Upper lobe of right lung (tissue), 1 donor: ENCODE results near the gene UBE2K. TPM values are rescaled to one million over a fixed set of nuclear protein-coding genes. Genes with fewer than 3 reads are reported as not detected.
"Not testable (repeated sequence)": the region's sequence is repeated elsewhere in the genome, so short reads cannot be mapped to it uniquely, and the experiment has no call there.

ENCODE experiments used
- ATAC-seq: fragments of 200-7000 bp; cut with Tn5 transposase; one replicate; pipeline ENCODE4 v1.9.1; 2020; ENCODE audit warnings: mild to moderate bottlenecking, moderate library complexity
- DNase-seq: peaks from one replicate; pipeline ENCODE4 v3.0.0-alpha.2; 2020
- H3K27ac ChIP-seq: fragments of 200-600 bp; one replicate; pipeline ENCODE4 v1.8.0; 2022
- H3K27me3 ChIP-seq: fragments of 200-600 bp; one replicate; pipeline ENCODE4 v1.8.0; 2022; ENCODE audit warnings: mild to moderate bottlenecking
- H3K36me3 ChIP-seq: fragments of 200-600 bp; one replicate; pipeline ENCODE4 v1.8.0; 2022
- H3K4me1 ChIP-seq: fragments of 200-600 bp; one replicate; pipeline ENCODE4 v1.8.0; 2022
- H3K4me3 ChIP-seq: fragments of 200-600 bp; one replicate; pipeline ENCODE4 v1.8.0; 2022; ENCODE audit warnings: mild to moderate bottlenecking
- H3K9me3 ChIP-seq: fragments of 200-600 bp; one replicate; pipeline ENCODE4 v1.8.0; 2022
- intact Hi-C: fragments of 100-400 bp; cut with DNase I; formaldehyde crosslinking; loops from one replicate; pipeline ENCODE4 v1.11.0; 2022
- total RNA-seq: library from RNA; stranded (reverse); fragmentation: NEBNext Ultra II Directional; extraction: Animal tissue kit (Norgen Biotek cat#: 25700); gene quantifications from one replicate; pipeline ENCODE4 v1.2.1, GENCODE V29; 2021
- TF ChIP-seq, protein P1 (sequence below): fragments of 200-600 bp; IDR thresholded peaks from one replicate; pipeline ENCODE4 v1.8.0; 2022; ENCODE audit warnings: antibody characterized with exemption
- donor health status: DM: no; HTN: yes; CAD: no; lungs with severe emphysema.

The UBE2K gene
- total RNA-seq, 1 donor from 2014 or later: 51.4 TPM

DNA sequence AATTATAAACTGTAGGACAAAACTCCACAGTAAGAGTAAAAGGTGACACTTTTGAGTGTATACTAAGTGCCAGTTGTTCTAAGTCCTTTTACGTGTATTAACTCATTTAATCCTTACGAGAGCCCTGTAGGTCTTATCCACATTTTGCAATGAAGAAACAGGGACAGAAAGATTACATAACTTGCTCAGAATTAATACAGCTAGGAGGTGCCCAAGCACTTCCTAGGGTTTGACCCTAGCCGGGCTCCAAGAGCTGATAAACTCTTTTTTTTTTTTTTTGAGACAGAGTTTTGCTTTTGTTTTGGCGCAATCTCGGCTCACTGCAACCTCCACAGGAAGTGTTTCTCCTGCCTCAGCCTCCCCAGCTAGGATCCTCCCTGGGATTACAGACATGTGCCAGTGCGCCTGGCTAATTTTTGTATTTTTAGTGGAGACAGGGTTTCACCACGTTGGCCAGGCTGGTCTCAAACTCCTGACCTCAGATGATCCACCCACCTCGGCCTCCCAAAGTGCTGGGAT is 110.4 kb downstream of the UBE2K start:
- Histone ChIP-seq H3K27me3 (no peaks in the 10 kb centered on the region), H3K36me3 (no peaks in the 10 kb centered on the region), H3K4me1 (no peaks in the 10 kb centered on the region), H3K4me3 (no peak overlapping the region), H3K27ac (no peak overlapping the region), H3K9me3 (no peaks in the 10 kb centered on the region)
- DNase-seq (no peak), ATAC-seq (no peak)
- TF ChIP-seq, protein P1, sequence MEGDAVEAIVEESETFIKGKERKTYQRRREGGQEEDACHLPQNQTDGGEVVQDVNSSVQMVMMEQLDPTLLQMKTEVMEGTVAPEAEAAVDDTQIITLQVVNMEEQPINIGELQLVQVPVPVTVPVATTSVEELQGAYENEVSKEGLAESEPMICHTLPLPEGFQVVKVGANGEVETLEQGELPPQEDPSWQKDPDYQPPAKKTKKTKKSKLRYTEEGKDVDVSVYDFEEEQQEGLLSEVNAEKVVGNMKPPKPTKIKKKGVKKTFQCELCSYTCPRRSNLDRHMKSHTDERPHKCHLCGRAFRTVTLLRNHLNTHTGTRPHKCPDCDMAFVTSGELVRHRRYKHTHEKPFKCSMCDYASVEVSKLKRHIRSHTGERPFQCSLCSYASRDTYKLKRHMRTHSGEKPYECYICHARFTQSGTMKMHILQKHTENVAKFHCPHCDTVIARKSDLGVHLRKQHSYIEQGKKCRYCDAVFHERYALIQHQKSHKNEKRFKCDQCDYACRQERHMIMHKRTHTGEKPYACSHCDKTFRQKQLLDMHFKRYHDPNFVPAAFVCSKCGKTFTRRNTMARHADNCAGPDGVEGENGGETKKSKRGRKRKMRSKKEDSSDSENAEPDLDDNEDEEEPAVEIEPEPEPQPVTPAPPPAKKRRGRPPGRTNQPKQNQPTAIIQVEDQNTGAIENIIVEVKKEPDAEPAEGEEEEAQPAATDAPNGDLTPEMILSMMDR: no peak
- intact Hi-C loops: no loop called here

GRCh38 chr4:39812500-39812899 is 114.6 kb downstream of the UBE2K start:
- Histone ChIP-seq H3K4me3 (no peak overlapping the region), H3K36me3 (no peaks in the 10 kb centered on the region), H3K27ac (no peak overlapping the region), H3K4me1 (no peaks in the 10 kb centered on the region), H3K27me3 (no peaks in the 10 kb centered on the region), H3K9me3 (no peaks in the 10 kb centered on the region)
- intact Hi-C loops: no loop called here
- ATAC-seq (no peak), DNase-seq (peak; percentile 37)
- TF ChIP-seq, protein P1: no peak

DNA sequence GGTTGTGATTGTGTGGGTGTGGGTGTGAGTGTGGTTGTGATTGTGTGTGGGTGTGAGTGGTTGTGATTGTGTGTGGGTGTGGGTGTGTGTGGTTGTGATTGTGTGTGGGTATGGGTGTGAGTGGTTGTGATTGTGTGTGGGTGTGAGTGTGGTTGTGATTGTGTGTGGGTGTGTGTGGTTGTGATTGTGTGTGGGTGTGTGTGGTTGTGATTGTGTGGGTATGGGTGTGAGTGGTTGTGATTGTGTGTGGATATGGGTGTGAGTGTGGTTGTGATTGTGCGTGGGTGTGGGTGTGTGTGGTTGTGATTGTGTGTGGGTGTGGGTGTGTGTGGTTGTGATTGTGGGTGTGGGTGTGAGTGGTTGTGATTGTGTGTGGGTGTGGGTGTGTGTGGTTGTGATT is 115.1 kb downstream of the UBE2K start:
- intact Hi-C loops, H3K27me3 ChIP-seq, ATAC-seq, H3K27ac ChIP-seq, H3K9me3 ChIP-seq, DNase-seq, H3K4me3 ChIP-seq, H3K36me3 ChIP-seq, H3K4me1 ChIP-seq: not testable (repeated sequence)

- DNase-seq, intact Hi-C loops, H3K9me3 ChIP-seq, H3K4me1 ChIP-seq, H3K27ac ChIP-seq, H3K36me3 ChIP-seq, H3K27me3 ChIP-seq, ATAC-seq, H3K4me3 ChIP-seq: not testable (repeated sequence)
Observed at GRCh38 chr4:39813761-39814160, 115.8 kb downstream of the UBE2K start.

DNA sequence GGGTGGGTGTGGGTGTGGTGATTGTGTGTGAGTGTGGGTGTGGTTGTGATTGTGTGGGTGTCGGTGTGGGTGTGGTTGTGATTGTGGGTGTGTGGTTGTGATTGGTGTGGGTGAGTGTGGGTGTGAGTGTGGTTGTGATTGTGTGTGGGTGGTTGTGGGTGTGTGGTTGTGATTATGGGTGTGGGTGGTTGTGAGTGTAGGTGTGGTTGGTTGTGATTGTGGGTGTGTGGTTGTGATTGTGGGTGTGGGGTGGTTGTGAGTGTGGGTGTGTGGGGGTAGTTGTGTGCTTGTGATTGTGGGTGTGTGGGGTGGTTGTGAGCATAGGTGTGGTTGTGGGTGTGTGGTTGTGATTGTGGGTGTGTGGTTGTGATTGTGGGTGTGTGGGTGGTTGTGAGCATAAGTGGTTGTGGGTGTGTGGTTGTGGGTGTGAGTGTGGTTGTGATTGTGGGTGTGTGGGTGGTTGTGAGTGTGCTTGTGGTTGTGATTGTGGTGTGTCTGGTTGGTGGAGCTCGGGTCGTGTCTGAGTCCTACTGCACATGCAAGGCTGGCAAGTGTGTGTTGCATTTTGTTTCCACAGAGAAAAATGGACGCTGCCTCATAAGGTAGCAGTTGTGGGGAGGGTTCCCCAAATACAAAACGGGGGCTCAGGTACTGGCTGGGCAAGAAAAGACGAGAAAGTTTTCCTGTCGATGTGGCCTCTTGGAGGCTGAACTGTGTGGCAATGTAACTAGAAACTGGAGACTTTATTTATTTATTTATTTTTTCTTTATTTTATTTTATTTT is 116.7 kb downstream of the UBE2K start:
- H3K36me3 ChIP-seq: no peaks in the 10 kb centered on the region
- TF ChIP-seq, protein P1: no peak
- H3K4me3 ChIP-seq: no peak overlapping the region
- DNase-seq (no peak), ATAC-seq (no peak)
- H3K9me3 ChIP-seq: no peaks in the 10 kb centered on the region
- H3K4me1 ChIP-seq: no peaks in the 10 kb centered on the region
- no peak overlapping the region for H3K27ac ChIP-seq
- intact Hi-C loops: no loop called here
- no peaks in the 10 kb centered on the region for H3K27me3 ChIP-seq

DNA sequence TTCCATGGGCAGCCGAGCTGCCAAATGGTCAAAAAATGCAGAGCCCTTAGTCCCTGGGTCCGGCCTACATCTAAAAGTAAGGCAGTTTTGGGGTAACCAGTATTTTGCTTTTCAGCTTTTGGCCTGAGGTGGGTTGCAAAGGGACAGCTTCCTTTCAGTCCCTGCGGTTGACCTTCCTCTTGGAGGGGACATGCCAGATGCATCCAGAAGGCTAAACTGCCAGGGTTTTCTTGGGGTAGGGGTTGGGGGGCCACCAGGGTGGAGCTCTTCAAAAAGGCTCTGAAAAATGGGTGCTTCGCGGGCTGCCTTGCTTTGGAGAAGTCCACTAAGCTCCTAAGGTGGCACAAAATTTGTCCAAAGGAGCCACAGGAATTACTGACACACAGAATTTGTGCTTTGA is 120.7 kb downstream of the UBE2K start:
- no peaks in the 10 kb centered on the region for H3K27me3 ChIP-seq
- DNase-seq (no peak), ATAC-seq (no peak)
- intact Hi-C loops: no loop called here
- no peak overlapping the region for H3K27ac ChIP-seq
- H3K4me3 ChIP-seq: no peak overlapping the region
- TF ChIP-seq, protein P1: no peak
- H3K36me3 ChIP-seq: no peaks in the 10 kb centered on the region
- no peaks in the 10 kb centered on the region for H3K4me1 ChIP-seq
- no peaks in the 10 kb centered on the region for H3K9me3 ChIP-seq
